PFSK-1 (cell line): ENCODE measurements around the gene FOLR2.

Experiments used
- FOXP2 ChIP-seq: optimal IDR thresholded peaks from 2 replicates; pipeline ENCODE3; 2011; ENCODE audit warnings: borderline replicate concordance, control low read depth, inconsistent platforms; ENCODE audit not compliant: insufficient read depth; ENCODE audit errors: extremely low read length, extremely low read depth
- POLR2AphosphoS5 ChIP-seq: IDR thresholded peaks from 2 replicates; pipeline ENCODE4 v1.6.1; 2012; ENCODE audit warnings: low read depth, mild to moderate bottlenecking, control low read depth, low read length, moderate library complexity
- SIN3A ChIP-seq: IDR thresholded peaks from 2 replicates; pipeline ENCODE4 v1.6.1; 2012; ENCODE audit warnings: mild to moderate bottlenecking, low read length, moderate library complexity, borderline replicate concordance; ENCODE audit not compliant: insufficient read depth
- TAF1 ChIP-seq: IDR thresholded peaks from 2 replicates; pipeline ENCODE4 v1.6.1; 2012; ENCODE audit warnings: low read length, control low read depth, borderline replicate concordance; ENCODE audit not compliant: insufficient read depth
- TF ChIP-seq, protein P1 (sequence below), 2 experiments: IDR thresholded peaks; 2 replicates each; pipeline versions ENCODE4 v1.6.1 to v1.8.0; 2011 to 2012; ENCODE audit warnings: low read depth in 2 of 2, low read length in 2 of 2, control low read depth in 1 of 2, inconsistent platforms in 1 of 2, mild to moderate bottlenecking in 1 of 2, moderate library complexity in 1 of 2; ENCODE audit not compliant: insufficient read depth in 1 of 2

The FOLR2 gene

GRCh38 chr11:72228844-72229231 lies 12.2 kb downstream of the FOLR2 start:
- TF ChIP-seq TAF1 (no peak), FOXP2 (no peak), POLR2AphosphoS5 (no peak), SIN3A (no peak)
- TF ChIP-seq, protein P1, sequence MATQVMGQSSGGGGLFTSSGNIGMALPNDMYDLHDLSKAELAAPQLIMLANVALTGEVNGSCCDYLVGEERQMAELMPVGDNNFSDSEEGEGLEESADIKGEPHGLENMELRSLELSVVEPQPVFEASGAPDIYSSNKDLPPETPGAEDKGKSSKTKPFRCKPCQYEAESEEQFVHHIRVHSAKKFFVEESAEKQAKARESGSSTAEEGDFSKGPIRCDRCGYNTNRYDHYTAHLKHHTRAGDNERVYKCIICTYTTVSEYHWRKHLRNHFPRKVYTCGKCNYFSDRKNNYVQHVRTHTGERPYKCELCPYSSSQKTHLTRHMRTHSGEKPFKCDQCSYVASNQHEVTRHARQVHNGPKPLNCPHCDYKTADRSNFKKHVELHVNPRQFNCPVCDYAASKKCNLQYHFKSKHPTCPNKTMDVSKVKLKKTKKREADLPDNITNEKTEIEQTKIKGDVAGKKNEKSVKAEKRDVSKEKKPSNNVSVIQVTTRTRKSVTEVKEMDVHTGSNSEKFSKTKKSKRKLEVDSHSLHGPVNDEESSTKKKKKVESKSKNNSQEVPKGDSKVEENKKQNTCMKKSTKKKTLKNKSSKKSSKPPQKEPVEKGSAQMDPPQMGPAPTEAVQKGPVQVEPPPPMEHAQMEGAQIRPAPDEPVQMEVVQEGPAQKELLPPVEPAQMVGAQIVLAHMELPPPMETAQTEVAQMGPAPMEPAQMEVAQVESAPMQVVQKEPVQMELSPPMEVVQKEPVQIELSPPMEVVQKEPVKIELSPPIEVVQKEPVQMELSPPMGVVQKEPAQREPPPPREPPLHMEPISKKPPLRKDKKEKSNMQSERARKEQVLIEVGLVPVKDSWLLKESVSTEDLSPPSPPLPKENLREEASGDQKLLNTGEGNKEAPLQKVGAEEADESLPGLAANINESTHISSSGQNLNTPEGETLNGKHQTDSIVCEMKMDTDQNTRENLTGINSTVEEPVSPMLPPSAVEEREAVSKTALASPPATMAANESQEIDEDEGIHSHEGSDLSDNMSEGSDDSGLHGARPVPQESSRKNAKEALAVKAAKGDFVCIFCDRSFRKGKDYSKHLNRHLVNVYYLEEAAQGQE (IDR thresholded peaks at IDR 0.05; ENCODE audit: insufficient read depth in 1 of 2, low read depth in 2 of 2, low read length in 2 of 2), result no peak

DNA sequence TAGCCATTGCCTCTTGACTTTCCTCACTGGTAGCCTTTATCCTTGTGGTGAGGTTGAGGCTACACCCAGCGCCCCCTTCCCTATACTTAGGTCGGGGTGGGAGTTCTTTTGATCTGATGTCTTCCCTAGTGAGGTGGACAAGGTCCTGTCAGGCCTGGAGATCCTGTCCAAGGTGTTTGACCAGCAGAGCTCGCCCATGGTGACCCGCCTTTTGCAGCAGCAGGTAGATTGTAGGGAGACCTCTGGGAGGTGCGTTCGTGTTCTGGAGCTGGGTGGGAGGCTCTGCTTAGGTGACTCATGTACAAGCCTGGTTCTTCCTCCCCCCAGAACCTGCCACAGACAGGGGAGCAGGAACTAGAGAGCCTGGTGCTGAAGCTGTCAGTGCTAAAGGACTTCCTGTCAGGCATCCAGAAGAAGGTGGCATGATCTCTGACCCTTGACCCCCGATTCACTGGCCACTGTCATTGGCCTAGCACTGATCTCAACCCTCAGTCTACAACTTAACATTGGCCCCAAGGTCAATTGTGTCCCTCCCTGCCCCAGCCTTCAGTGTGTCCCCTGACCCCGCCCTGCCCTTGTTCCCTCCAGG lies 12.8 kb downstream of the FOLR2 start:
- TF ChIP-seq SIN3A, result no peak
- no peak for TF ChIP-seq POLR2AphosphoS5

- TF ChIP-seq SIN3A (no peak), POLR2AphosphoS5 (no peak), FOXP2 (no peak), TAF1 (no peak)
- TF ChIP-seq, protein P1 (IDR thresholded peaks at IDR 0.05; ENCODE audit: insufficient read depth in 1 of 2, low read depth in 2 of 2, low read length in 2 of 2), result no peak
Observed at GRCh38 chr11:72229925-72230763, 13.6 kb downstream of the FOLR2 start.

GRCh38 chr11:72230764-72231365 lies 14.3 kb downstream of the FOLR2 start:
- no peak for TF ChIP-seq TAF1
- TF ChIP-seq SIN3A, result no peak
- no peak for TF ChIP-seq POLR2AphosphoS5
- TF ChIP-seq FOXP2, result no peak
- TF ChIP-seq, protein P1 (IDR thresholded peaks at IDR 0.05; ENCODE audit: insufficient read depth in 1 of 2, low read depth in 2 of 2, low read length in 2 of 2), result no peak

GRCh38 chr11:72231396-72232259 lies 15.0 kb downstream of the FOLR2 start:
- no peak for TF ChIP-seq FOXP2
- TF ChIP-seq TAF1, result no peak
- TF ChIP-seq, protein P1 (IDR thresholded peaks at IDR 0.05; ENCODE audit: insufficient read depth in 1 of 2, low read depth in 2 of 2, low read length in 2 of 2), result no peak
- TF ChIP-seq POLR2AphosphoS5, result no peak
- no peak for TF ChIP-seq SIN3A
